SK-N-MC (cell line): ENCODE results near the gene ACTR10.

ENCODE experiments used
- EZH2 ChIP-seq: fragments of 200-600 bp; sonication (generic); IDR thresholded peaks from one replicate; pipeline ENCODE4 v1.6.1; 2017; ENCODE audit warnings: antibody characterized with exemption
- POLR2AphosphoS5 ChIP-seq: IDR thresholded peaks from 2 replicates; pipeline ENCODE4 v1.6.1; 2012; ENCODE audit warnings: mild to moderate bottlenecking, low read depth, low read length, borderline replicate concordance

DNA sequence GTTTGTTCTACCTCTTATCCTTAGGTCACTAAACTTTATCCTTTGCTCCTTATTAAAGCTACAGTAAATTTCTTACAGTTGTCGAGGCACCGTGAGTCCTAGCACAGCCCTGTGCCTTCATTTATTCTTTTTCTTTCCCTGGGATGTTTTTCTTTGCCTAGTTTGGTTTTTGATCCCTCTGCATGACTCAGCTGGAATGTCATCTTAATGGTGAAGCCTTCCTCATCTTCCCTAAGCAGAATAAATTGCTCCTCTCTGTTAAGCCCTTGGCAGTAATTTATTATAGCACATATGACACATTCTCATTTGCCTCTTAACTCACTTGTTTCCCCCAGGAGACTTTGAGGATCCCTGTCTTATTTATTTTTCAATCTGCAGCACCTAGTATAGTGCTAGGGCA, 16.6 kb downstream of the ACTR10 start:
- no peak for TF ChIP-seq EZH2
- TF ChIP-seq POLR2AphosphoS5, result no peak
